NCI-H2227 treated with DMSO at 0.1 percent for 48 hours (cell line): ENCODE data around the gene SH3BP5L.

Source experiments
- DNase-seq: peaks from one replicate; lab custom pipeline; 2025; lab: John Stamatoyannopoulos, UW

SH3BP5L gene

DNA sequence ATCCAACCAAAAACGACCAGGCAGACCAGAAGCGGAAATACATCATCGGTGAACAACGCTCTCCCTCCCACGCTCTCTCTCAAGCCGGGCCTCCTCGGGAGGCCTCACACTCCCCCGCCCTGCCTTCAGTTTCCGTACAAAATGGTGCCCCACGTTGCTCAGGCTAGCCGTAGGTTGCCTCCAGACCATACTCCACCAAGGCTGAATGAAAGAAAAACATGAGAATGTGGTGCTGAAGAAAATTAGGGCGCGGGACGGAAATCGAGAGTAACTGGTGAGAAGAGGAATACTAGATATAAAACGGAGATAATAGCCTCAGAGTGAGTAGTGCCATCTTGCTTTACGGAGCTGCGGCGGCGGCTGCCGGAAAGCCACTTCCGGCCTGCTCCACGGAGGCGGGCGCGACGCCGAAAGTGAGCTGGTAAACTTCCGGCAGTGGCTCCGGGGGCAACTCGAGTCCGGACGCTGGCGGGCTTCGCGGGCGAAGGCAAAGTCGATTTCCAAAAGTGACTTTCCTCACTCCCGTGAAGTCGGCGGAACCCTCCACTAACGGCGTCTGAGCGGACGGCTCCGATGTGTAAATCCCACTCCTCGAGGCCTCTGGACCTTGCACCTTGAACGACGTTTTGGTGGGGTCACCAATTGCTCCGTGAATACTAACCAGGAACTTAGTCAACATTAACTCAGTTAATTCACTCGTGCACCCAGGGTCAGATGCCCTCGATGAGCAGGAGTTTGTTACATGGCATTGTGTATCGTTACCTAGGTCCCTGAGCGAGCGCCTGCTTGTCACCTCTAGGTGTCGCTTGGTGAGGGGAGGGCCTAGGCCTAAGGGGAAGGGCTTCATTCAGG is at the start of gene SH3BP5L:
TSS of gene SH3BP5L (minus strand) at position 7 of the 852 bp plus-strand sequence. CDS start 980 bp downstream, outside the sequence.
- peak; percentile 99 for DNase-seq

DNA sequence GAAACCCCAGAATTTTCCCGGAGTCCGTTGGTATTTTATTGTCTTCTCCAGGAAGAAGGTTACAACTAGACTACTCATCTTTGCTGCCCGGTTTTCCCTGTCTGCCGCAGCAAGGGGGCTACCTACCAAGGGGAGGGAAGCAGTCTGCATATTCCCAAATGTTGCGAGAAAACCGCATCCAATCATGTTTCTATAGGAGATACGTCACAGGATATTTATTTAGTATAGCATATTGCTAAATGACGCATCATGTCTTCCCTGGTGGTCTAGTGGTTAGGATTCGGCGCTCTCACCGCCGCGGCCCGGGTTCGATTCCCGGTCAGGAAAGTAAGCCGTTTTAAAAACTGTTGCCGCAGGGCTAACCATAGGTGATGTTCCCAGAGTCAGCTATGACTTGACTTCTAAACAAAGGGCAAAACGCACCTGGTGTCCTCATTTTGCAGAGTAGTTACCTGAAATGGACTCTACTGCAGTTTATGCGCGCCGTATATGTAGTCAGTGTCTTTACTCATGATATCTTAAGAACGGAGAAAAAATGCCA is 48.3 kb upstream of the SH3BP5L start:
- DNase-seq = peak; percentile 99

DNA sequence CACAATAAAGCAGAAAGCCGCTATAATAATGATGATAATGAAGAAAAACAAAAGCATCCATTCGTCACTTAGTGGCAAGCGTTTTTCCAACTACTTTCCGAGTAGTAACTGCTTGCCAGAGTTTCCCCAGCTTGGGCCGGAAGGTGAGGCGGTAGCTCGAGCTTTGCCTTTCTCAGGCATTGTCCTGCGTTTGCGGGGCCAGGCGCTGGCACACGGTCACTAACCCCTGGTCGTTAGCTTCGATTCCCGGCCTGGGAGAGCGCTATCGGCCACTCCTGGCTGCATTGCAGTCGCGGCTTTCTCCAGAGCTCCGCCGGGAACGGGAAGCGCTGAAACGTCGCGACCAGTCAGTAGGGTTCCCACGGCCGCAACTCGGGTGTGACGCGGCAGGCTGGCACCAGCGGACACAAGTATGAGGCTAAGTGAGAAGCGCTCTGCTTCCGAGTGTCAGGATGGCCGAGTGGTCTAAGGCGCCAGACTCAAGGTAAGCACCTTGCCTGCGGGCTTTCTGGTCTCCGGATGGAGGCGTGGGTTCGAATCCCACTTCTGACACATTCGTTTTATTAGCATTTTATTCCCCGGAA is 47.8 kb upstream of the SH3BP5L start:
- DNase-seq = peak; percentile 99

DNA sequence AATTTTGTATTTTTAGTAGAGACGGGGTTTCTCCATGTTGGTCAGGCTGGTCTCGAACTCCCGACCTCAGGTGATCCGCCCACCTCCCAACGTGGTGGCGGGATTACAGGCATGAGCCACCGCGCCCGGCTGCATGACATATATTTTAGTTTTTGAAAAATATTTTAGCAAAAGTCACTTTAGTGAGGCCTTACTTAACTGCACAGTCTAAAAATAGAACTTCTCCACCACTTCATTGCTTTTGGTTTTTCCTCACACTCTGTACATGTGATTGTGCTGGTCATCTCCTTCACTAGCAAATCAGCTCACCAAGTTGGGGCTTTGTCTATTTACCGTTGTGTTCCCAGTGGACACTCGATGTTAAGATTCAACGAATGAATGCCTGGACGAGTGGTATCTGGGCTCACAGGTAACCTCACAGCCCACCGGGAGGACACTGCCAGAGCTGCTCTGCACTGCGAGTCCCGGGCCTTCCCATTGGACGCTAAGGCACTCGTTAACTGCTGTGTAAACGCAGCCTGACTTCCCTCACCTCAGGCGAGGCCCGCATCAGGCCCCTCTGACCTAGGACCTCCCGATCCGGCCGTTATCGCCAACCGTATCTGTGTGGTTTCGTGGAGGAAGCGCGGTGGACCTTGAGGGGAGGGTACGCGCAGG is 47.2 kb upstream of the SH3BP5L start:
- peak; percentile 74 for DNase-seq

DNA sequence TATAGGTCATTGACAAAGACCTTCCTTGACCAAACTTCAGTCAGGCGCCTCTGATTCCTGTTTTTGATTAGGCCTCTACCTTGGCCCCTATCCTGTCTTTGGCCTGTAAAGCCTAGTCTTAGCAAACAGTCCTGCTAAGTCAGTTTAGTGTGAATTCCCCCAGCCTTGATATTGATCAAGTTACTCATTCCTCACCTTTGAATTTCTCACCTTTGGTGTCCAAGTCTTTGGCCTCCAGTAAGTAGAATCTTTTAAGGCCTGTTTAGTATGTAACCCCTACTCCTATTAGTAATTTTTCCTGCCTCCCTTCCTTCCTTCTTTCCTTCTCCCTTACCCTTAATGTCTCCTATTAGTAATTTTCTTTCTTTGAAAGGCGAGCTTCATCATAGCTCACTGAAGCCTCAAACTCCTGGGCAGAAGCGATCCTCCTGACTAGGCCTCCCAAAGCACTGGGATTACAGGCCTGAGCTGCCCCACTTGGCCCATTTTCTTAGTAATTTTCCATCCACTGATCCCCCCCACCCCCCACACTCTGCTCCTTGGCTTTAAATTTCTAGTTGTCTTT is 46.2 kb upstream of the SH3BP5L start:
- no peak for DNase-seq

DNA sequence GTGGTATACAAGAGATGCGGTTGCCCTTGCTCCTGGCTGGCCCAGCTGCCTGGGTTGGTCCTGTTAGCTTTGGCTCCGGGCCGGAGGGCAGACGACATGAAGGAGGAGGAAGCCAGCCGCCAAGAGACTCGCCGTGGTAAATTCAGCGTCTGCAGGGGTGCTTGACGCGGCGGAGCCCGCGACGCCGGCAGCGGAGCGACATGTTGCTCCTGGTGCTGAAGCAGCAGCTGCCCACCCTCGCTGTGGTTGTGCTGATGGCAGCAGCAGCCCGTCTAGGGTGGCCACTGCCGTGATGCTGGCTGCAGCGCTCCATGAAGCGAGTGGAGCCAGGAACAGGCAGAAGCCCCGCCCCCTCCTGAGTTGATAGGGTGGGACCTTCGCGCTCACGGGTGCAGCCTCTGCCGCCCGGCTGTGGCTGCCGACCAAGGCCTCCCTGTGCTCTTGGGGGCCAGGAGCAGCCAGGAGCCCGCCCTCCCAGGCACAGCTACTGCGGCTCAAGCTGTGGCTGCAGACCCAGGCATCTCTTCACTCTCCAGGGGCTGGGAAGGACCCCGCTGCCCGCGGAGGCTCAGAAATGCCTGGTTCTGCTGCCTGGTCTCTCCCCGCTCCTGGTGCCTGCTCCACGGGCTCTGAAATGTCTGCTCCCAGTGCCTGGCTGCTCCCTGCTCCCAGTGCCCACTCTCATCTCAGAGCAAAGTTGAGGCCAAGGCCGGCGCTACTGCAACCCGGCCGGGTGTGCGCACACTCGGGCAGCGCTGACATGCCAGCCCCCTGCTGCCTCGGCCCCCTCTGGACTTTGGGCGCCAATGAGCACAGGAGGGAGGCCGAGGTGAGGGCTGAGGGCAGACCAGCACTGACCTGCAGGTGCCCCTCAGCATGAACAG is 37.5 kb upstream of the SH3BP5L start:
- DNase-seq = peak; percentile 81

DNA sequence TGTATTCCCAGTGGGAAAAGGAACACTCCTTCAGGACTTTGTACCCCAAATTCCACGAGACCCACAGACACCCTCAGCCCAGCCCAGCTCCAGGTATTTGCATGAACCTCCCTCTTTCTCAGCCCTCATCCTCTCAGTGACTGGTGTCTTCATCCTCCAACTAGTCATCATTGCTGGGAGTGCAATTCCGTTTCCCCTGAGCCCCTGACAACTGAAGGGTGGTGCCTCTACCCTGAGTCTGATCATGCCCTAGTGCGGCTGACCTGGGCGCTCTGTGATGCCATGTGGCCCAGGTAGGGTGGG is 36.9 kb upstream of the SH3BP5L start:
- no peak for DNase-seq

DNA sequence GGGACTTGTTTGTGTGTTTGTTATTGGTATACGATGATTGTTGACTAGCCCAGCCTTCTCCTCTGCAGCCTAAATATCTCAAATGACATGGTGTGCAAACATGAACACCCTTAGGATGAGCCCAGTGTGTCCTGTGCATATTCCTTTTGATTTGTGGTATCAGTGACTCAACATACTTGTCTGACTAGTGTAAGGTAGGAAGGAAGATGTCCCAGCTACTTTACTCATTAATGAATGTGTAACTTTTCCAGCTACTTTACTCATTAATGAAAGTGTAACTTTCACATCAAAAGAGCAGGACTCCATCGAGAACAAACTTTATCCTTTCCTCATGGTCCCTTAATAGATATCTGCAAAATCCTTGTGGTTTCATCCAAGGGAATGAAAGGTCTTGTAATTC is 35.9 kb upstream of the SH3BP5L start:
- DNase-seq = no peak

DNA sequence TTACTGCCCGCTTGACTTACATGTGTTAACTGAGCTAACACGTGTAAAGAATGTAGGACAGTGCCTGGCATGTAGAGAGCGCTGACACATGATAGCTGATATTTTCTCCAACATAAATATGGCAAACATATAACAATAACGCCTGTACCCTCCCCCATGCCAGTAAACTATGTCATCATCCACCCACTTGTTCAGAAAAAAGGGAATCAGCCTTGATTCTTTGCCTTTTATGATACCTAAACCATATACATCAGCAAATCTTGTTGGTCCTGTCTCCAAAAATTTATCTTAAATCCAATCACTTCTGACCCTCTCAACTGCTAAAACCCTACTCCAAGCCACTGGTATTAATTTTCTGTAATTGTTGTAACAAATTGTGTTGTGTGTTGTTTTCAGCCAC is 34.3 kb upstream of the SH3BP5L start:
- no peak for DNase-seq

DNA sequence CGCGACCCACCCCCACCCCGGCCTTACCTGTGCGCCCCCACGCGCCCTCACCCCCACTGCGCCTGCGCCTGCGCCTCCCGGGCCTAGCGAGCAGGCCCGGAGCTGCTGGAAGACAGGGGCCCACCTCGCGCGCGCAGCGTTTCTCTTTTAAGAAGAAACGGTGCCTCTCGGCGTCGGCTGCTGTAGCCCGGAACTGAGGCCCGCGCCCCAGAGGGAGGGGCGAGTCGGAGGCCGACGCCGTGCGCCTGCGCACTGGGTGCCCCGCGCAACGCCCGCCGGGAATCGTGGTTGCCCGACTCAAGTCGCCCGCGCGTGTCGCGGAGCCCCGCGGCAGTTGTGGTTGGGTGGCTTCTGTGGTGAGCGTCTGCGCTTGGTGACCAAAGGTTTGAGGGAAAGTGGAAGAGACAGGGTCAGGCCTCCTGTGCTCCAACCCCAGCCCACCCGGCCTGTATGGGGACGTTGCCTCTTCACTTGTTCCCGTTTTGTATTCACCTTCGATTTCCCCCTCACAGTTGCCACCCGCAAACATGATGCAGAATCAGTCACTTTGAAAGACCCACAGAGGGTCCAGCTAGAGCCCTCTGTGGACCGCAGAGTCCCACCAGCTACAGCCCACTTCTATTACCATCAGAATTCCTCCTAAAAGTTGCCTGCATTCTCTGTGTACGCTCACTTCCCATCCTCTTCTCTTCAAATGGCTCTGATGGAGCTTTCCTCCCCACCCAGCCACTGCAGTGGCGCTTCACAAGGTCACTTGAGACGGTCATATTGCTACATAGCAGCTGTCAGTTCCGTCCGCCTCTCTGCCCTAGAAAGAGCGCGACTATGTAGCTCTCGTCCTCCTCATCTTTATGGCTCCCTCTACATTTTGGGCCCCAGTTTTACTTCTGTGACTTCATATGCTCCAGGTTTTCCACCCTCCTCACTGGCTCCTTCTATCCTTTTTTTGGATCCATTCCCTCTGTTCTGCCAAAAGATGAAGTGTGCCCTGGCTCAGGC is 33.5 kb upstream of the SH3BP5L start, which contains the start of gene ZNF692:
TSS of gene ZNF692 (minus strand) at position 195 of the 999 bp plus-strand sequence. CDS start 776 bp downstream, outside the sequence.
- peak; percentile 93 for DNase-seq

DNA sequence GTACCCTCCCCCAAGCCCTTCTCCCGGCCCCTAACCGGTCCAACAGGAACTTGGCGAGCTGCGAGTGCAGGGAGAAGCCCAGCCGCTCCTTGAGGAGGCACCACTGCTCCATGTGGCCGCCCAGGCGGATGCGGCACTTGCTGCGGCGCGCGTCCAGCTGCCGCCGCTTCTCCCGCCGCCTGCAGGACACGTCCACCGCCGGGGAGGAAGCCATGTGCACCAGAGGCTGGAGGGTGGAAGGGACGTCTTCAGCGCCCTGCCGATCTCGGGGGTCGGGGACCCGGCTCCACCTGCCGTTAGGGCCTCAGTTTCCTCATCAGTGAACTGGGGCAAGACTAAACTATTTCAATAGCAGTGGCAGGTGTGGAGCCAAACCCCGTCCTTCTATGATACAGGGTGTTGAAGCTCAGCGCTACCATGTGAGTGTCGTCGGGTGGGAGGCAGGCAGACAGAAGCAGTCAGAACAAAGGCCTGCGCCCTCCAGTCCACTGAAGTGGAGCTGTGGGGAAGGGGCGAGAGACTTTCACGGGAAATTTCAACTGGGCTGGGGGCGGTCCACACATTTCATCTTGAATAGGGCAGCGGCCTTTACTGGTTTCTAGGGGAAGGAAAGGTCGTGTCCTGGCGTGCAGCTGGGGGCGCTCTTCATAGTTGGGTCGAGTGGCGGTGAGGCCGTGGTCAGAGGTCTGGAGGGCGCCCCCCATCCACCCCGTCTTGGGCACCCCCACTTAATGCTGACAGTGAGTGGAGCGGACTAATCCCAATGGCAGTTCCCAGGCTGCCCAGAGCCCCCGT is 32.6 kb upstream of the SH3BP5L start:
- DNase-seq = peak; percentile 50

DNA sequence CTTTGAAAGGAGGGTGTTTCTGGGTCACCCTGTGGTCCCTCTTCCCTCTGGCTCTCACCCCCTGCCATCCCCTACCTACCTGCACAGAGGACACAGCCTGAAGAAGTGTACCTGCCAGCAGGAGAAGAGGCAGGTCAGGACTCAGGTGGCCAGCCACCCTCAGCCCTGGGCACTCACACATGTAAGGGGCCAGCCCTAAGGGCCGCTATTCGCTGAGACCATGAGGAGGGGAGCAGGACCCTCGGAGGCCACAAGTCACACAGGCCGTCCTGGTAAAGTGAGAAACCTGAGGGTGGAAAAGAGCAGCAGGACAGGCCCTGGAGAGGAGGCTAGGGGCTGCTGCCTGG is 32.0 kb upstream of the SH3BP5L start:
- no peak for DNase-seq

DNA sequence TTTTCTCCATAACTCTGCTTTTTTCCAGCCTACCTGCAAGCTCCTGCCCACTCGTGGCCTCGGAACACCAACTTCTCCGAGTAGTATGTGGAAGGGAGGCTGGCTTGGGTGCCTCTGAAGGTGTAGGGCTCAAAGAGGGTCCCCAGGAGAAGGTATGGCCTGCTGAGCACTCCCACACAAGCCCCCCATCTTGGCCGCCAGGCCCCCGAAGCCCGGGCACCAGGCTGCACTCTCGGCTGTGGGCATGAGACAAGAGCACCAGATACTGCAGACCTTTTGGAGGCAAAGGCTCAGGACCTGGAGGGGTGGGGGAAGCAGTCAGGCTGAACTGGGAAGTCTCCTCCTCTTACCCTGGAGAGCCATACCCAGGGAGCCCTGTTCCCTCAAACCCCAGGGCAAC is 31.5 kb upstream of the SH3BP5L start:
- no peak for DNase-seq

DNA sequence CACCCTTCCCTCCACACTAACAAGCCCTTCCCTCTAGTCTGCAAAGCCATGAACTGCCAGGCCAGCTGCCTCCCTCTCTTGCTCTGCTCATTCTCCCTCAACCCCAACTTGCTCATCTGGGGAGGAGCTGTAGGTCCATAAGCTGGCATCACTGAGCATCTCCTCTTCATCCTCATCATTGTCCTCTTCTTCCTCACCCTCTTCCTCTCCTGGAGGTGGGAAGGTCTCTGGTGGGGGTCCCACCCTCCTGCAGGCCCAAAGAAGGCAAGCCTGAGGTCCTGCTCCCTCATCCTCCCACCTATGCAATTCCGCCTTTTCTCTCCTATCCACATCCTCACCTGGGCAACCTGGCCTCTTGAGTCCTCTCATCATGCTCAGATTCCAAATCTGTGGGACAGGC is 30.5 kb upstream of the SH3BP5L start:
- no peak for DNase-seq

DNA sequence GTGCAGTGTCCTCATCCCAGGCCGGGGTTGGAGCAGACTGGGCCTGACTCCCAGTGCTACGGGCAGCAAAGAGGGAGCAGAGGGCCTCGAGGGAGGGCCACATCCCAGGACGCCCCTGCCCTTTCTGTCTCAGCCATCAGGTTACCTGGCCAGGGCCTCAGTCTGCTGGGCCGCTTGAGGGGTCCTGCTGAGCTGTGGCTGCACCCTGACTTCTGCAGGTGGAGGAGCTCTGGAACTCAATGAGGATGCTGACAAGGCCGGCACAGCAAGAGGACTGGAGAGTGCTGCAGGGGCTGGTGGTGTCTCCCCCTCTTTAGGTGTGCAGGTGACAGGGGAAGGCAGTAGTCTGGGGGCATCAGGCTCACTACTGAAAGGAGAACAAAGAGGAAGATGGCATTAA is 29.9 kb upstream of the SH3BP5L start:
- DNase-seq = no peak

DNA sequence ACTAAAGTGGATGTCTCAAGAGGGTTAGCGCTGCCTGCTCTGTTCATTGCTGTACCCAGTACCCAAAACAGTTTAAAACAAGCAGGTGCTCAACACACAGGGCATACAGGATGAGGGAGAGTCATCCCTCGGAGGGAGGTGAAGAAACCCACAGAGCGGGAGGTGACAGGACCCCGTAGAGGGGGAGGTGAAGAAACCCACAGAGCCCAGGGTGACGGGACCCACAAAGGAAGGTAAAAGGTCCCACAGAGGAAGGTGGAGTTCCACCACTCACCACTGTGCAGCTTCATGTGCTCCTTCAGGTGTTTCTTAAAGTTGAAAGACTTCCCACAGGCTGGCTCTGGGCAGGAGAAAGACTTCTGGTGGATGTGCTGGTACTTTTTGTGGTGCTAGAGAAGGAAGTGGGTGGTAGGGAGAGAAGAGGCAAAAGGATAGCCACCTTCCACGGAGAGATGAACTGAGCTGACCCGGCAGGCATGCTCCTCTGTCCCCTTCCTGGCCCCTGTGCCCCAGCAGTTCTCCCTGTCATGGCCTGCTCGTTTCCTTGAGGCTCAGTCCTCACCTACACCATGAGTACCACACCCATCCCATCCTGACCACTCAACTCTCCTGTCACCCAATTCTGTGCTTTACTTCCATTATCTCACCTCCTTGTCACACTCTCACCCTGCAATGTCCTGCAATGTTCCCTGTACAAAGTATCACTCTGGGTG is 28.1 kb upstream of the SH3BP5L start:
- DNase-seq = no peak

DNA sequence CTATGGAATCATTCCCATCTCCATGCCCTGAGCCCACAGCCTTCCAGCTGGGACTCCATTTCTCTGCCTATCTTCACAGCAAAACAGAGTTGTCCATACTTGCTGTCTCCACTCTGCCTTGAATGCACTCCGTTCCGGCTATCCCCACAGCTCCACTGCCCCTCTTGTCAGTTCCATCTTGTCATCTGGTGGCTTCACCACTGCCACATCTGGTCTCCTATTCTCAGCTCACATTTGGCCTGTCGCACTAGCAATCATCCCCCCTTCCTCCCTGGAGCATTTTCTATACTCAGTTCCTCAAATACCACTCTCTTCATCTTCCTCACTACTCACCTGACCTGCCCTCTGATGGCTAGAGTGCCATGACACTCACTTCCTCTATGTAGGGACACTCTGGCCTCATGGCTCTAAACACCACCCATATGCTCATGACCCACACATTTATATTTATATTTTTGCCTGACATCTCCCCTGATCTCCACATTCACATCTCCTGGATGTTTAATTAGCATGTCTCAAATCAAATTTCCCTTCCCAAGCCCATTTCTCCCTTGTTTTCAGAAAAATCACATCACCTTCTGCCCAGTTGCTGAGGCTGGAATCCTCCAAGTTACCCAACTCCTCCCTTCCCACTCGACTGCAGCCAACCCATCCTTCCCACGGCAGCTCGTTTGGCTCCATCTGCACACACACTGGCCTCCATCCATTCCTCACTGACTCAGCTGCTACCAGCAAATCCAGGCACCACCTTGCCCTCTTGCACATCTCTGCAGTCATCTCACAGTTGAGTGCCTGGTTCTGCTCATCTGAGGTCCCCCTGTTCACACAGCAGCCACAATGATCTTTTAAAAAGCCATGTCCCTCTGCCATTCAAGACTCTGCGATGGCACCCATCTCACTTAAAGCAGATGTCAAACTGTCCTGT is 27.0 kb upstream of the SH3BP5L start:
- no peak for DNase-seq

DNA sequence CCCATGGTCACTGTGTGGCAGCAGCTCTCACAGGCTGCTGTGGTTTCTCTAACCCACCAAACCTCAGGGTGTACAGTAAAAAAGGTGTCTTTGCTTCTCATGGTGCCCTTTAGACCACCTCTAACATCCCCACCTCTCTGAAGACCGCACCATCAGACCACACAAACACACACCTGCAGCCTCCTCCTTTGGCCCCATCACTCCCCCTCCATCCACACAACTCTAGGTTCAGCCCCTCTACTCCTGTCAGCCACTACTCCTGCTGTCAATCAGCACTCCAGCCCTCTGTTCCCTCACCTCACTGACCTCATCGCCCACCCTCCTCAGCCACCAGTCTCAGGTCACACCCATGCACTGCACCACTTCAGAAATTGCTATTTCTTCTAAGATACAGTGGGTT is 25.7 kb upstream of the SH3BP5L start:
- no peak for DNase-seq
